H1 (cell line): ENCODE data around the gene TUG1. TPM values are rescaled to one million over a fixed set of nuclear protein-coding genes. Genes with fewer than 3 reads are reported as not detected.

Experiments
- CTCF ChIA-PET: fragments of 300-600 bp; sonication (Branson Sonifier 250); formaldehyde crosslinking; loops from one replicate; lab custom pipeline; 2021; ENCODE audit not compliant: partially characterized antibody; lab: Charles Lee
- POLR2A ChIA-PET: fragments of 300-600 bp; sonication (Branson Sonifier 250); formaldehyde crosslinking; loops from one replicate; lab custom pipeline; 2021; ENCODE audit warnings: inconsistent platforms; ENCODE audit not compliant: partially characterized antibody; lab: Charles Lee
- DNase-seq, 2 experiments: peaks; one replicate each; pipeline versions ENCODE4 v3.0.0 to v3.0.0-alpha.2; 2010 to 2022; ENCODE audit warnings: low spot score in 2 of 2, low read depth in 1 of 2, mixed read lengths in 1 of 2
- FAIRE-seq: peaks from 2 replicates; lab custom pipeline; 2011; peaks lifted over from hg19 to GRCh38; lab: Jason Lieb, UNC
- H2AFZ ChIP-seq: 2 replicates; pipeline ENCODE4 v1.8.1; 2012; ENCODE audit warnings: low read length, inconsistent platforms
- H2AK5ac ChIP-seq: 2 replicates; pipeline ENCODE4 v1.6.1; 2013; ENCODE audit warnings: low read depth, low read length
- H2BK120ac ChIP-seq: replicated peaks from 2 replicates; pipeline ENCODE3; 2013; ENCODE audit warnings: low read depth, low read length, inconsistent platforms
- H2BK12ac ChIP-seq: 2 replicates; pipeline ENCODE4 v1.6.1; 2013; ENCODE audit warnings: low read depth, low read length
- H2BK15ac ChIP-seq: 2 replicates; pipeline ENCODE4 v1.6.1; 2013; ENCODE audit warnings: low read length
- H2BK20ac ChIP-seq: 2 replicates; pipeline ENCODE4 v1.6.1; 2013; ENCODE audit warnings: low read length
- H2BK5ac ChIP-seq: 2 replicates; pipeline ENCODE4 v1.6.1; 2013; ENCODE audit warnings: low read depth, low read length
- H3K14ac ChIP-seq: 2 replicates; pipeline ENCODE4 v1.6.1; 2013; ENCODE audit warnings: inconsistent platforms; ENCODE audit not compliant: insufficient read length
- H3K18ac ChIP-seq: 2 replicates; pipeline ENCODE4 v1.6.1; 2013; ENCODE audit warnings: low read length; ENCODE audit errors: extremely low read depth
- H3K23ac ChIP-seq: 2 replicates; pipeline ENCODE4 v1.6.1; 2013; ENCODE audit warnings: inconsistent platforms; ENCODE audit not compliant: insufficient read length
- H3K23me2 ChIP-seq: 2 replicates; pipeline ENCODE4 v1.6.1; 2013; ENCODE audit warnings: low read depth, low read length
- H3K27ac ChIP-seq: 2 replicates; pipeline ENCODE4 v1.6.1; 2011; ENCODE audit warnings: low read depth, low read length, inconsistent platforms
- H3K27me3 ChIP-seq, 4 experiments: replicated peaks in 1 of 4; 1 replicate in 1 of 4; 2 replicates in 3 of 4; pipeline versions ENCODE4 v1.6.1 to v1.8.1; 2011 to 2013; ENCODE audit warnings: low read length in 3 of 4, mild to moderate bottlenecking in 3 of 4, inconsistent platforms in 2 of 4, mixed read lengths in 2 of 4, moderate library complexity in 1 of 4; ENCODE audit not compliant: control insufficient read depth in 3 of 4, insufficient read depth in 3 of 4; ENCODE audit errors: extremely low read depth in 1 of 4
- H3K36me3 ChIP-seq, 4 experiments: 2 replicates each; pipeline versions ENCODE4 v1.6.1 to v1.8.1; 2011 to 2013; ENCODE audit warnings: mild to moderate bottlenecking in 4 of 4, low read length in 3 of 4, moderate library complexity in 2 of 4, control low read depth in 1 of 4, inconsistent platforms in 1 of 4; ENCODE audit not compliant: insufficient read depth in 4 of 4, control insufficient read depth in 2 of 4
- H3K4ac ChIP-seq: replicated peaks from 2 replicates; pipeline ENCODE3; 2013; ENCODE audit warnings: low read length, low read depth, mixed read lengths, inconsistent platforms; ENCODE audit not compliant: insufficient read length
- H3K4me1 ChIP-seq, 4 experiments: replicated peaks in 1 of 4; 1 replicate in 1 of 4; 2 replicates in 3 of 4; pipeline versions ENCODE4 v1.6.1 to v1.8.1; 2011 to 2013; ENCODE audit warnings: low read length in 3 of 4, inconsistent platforms in 2 of 4, mixed read lengths in 1 of 4; ENCODE audit not compliant: insufficient read depth in 4 of 4, control insufficient read depth in 3 of 4
- H3K4me2 ChIP-seq, 2 experiments: 2 replicates each; pipeline versions ENCODE4 v1.6.1 to v1.8.1; 2011 to 2013; ENCODE audit warnings: low read depth in 2 of 2, low read length in 2 of 2, control low read depth in 1 of 2, inconsistent platforms in 1 of 2, mild to moderate bottlenecking in 1 of 2; ENCODE audit not compliant: insufficient read depth in 1 of 2
- H3K4me3 ChIP-seq, 4 experiments: fragments of 200-600, 300-600 bp in 1 of 4; sonication (generic), shearing (Covaris generic), sonication (Bioruptor Twin) in 1 of 4; 2 replicates each; pipeline versions ENCODE4 v1.5.1 to v1.8.1; 2011 to 2016; ENCODE audit warnings: low read length in 4 of 4, low read depth in 3 of 4, control low read depth in 2 of 4, inconsistent platforms in 2 of 4, mild to moderate bottlenecking in 2 of 4, mixed read lengths in 1 of 4, moderate library complexity in 1 of 4; ENCODE audit not compliant: insufficient read depth in 2 of 4; ENCODE audit errors: extremely low read depth in 1 of 4
- H3K56ac ChIP-seq: replicated peaks from 2 replicates; pipeline ENCODE3; 2013; ENCODE audit warnings: low read depth, mild to moderate bottlenecking, mixed read lengths, low read length, inconsistent platforms; ENCODE audit not compliant: insufficient read length
- H3K79me1 ChIP-seq: 2 replicates; pipeline ENCODE4 v1.6.1; 2013; ENCODE audit warnings: low read depth, low read length, control low read depth
- H3K79me2 ChIP-seq, 2 experiments: 2 replicates each; pipeline versions ENCODE4 v1.6.1 to v1.8.1; 2012 to 2013; ENCODE audit warnings: low read length in 2 of 2, mild to moderate bottlenecking in 2 of 2, inconsistent platforms in 1 of 2; ENCODE audit not compliant: insufficient read depth in 2 of 2, control insufficient read depth in 1 of 2
- H3K9ac ChIP-seq, 4 experiments: replicated peaks in 1 of 4; 1 replicate in 1 of 4; 2 replicates in 3 of 4; pipeline versions ENCODE4 v1.6.1 to v1.8.1; 2011 to 2013; ENCODE audit warnings: low read depth in 3 of 4, low read length in 3 of 4, control low read depth in 2 of 4, mild to moderate bottlenecking in 2 of 4, moderate library complexity in 2 of 4, inconsistent platforms in 1 of 4; ENCODE audit errors: extremely low read depth in 1 of 4
- H3K9me3 ChIP-seq, 2 experiments: 2 replicates each; pipeline versions ENCODE4 v1.6.1 to v1.8.1; 2012 to 2013; ENCODE audit warnings: mild to moderate bottlenecking in 2 of 2, moderate library complexity in 2 of 2, control low read depth in 1 of 2, inconsistent platforms in 1 of 2, low read depth in 1 of 2, low read length in 1 of 2, mixed read lengths in 1 of 2; ENCODE audit not compliant: insufficient read depth in 2 of 2
- H4K20me1 ChIP-seq, 2 experiments: replicated peaks in 1 of 2; 2 replicates each; pipeline versions ENCODE3 to v1.8.1; 2011 to 2013; ENCODE audit warnings: inconsistent platforms in 2 of 2, low read length in 2 of 2, mild to moderate bottlenecking in 1 of 2; ENCODE audit not compliant: insufficient read depth in 2 of 2, control insufficient read depth in 1 of 2
- H4K5ac ChIP-seq: 2 replicates; pipeline ENCODE4 v1.6.1; 2013; ENCODE audit warnings: low read length, low read depth, mixed read lengths, inconsistent platforms; ENCODE audit not compliant: insufficient read length
- H4K8ac ChIP-seq: 2 replicates; pipeline ENCODE4 v1.8.0; 2013; ENCODE audit warnings: mild to moderate bottlenecking, moderate library complexity, low read length, inconsistent platforms; ENCODE audit not compliant: insufficient read depth; ENCODE audit errors: extremely low read depth
- H4K91ac ChIP-seq: replicated peaks from 2 replicates; pipeline ENCODE3; 2013; ENCODE audit warnings: low read length, mixed read lengths, inconsistent platforms; ENCODE audit not compliant: insufficient read length
- BACH1 ChIP-seq: IDR thresholded peaks from 2 replicates; pipeline ENCODE4 v1.6.1; 2012; ENCODE audit warnings: low read length, improper control_type of control experiment
- CTCF ChIP-seq, 3 experiments: IDR thresholded peaks; 1 replicate in 2 of 3; 2 replicates in 1 of 3; pipeline versions ENCODE4 v1.5.1 to v1.6.1; 2011; ENCODE audit warnings: low read length in 3 of 3, mild to moderate bottlenecking in 3 of 3, inconsistent platforms in 2 of 3, low read depth in 1 of 3, moderate library complexity in 1 of 3; ENCODE audit not compliant: insufficient read depth in 1 of 3; ENCODE audit errors: control extremely low read depth in 1 of 3
- GTF2F1 ChIP-seq: IDR thresholded peaks from 2 replicates; pipeline ENCODE4 v1.6.1; 2012; ENCODE audit warnings: low read depth, low read length, improper control_type of control experiment, borderline replicate concordance
- NRF1 ChIP-seq: IDR thresholded peaks from 2 replicates; pipeline ENCODE4 v1.6.1; 2011; ENCODE audit warnings: mild to moderate bottlenecking, low read depth, low read length, improper control_type of control experiment
- RNF2 ChIP-seq: fragments of 200-900, 300-1000 bp; sonication (generic); IDR thresholded peaks from 2 replicates; pipeline ENCODE4 v1.7.1; 2016; ENCODE audit warnings: borderline replicate concordance, low read depth, mild to moderate bottlenecking, antibody characterized with exemption, low read length; ENCODE audit not compliant: poor library complexity, severe bottlenecking; ENCODE audit errors: missing control alignments
- SIRT6 ChIP-seq: IDR thresholded peaks from one replicate; pipeline ENCODE4 v1.7.1; 2012; ENCODE audit warnings: low read length, inconsistent platforms
- SRF ChIP-seq: IDR thresholded peaks from 2 replicates; pipeline ENCODE4 v1.6.1; 2011; ENCODE audit warnings: mild to moderate bottlenecking, low read depth, low read length, moderate library complexity
- SUZ12 ChIP-seq: fragments of 200-600 bp; sonication (generic); IDR thresholded peaks from 2 replicates; pipeline ENCODE4 v1.6.1; 2012; ENCODE audit warnings: mild to moderate bottlenecking, inconsistent platforms, low read length, moderate library complexity, mixed read lengths
- USF2 ChIP-seq: IDR thresholded peaks from 2 replicates; pipeline ENCODE4 v1.6.1; 2011; ENCODE audit warnings: low read length, improper control_type of control experiment
- WGBS, 2 experiments: shearing (Covaris generic) in 1 of 2; methylation state at CpG; one replicate each; pipeline versions ENCODE4 v1.1.6 to v1.1.7; 2013 to 2015; ENCODE audit warnings: low lambda C conversion rate in 2 of 2, mixed read lengths in 2 of 2, inconsistent platforms in 1 of 2, low coverage in 1 of 2, missing lambda C conversion rate in 1 of 2; ENCODE audit not compliant: insufficient replicate concordance in 2 of 2, insufficient coverage in 1 of 2, insufficient read length in 1 of 2; ENCODE audit errors: extremely low coverage in 1 of 2, missing lambda C conversion rate in 1 of 2; 5-methylcytosine and 5-hydroxymethylcytosine counted together
- polyA plus RNA-seq, 7 experiments: library from polyadenylated mRNA; depleted of rRNA in 3 of 7; stranded (reverse) in 5 of 7; unstranded in 2 of 7; fragments of >200 nt in 5 of 7; fragments of 200-250 nt in 2 of 7; gene quantifications; 1 replicate in 5 of 7; 2 replicates in 1 of 7; 4 replicates in 1 of 7; pipeline versions ENCODE4 v1.2.1 to v1.2.3, GENCODE V29; 2011 to 2013; ENCODE audit warnings: missing spikeins in 2 of 7, mixed read lengths in 2 of 7
- total RNA-seq: library from RNA; stranded (reverse); fragmentation: NEBNext Ultra II Directional; extraction: Animal tissue kit (Norgen Biotek cat#: 25700); gene quantifications from 2 replicates; pipeline ENCODE4 v1.2.1, GENCODE V29; 2021

TUG1 gene
- total and polyA plus RNA-seq, 2 of the 8 experiments (the other 6 are each of a cell fraction or from before 2014, with no cell fraction given), result 119 to 129 TPM

- DNase-seq, result no peak
- Histone ChIP-seq H3K9me3 (no peaks in the 10 kb centered on the region), H4K5ac (no peak overlapping the region), H4K8ac (no peak overlapping the region; the same call in 1 of the 2 replicates), H3K9ac (no peak overlapping the region), H2BK15ac (no peak overlapping the region), H3K4me1 (no peaks in the 10 kb centered on the region), H3K79me2 (no peaks in the 10 kb centered on the region), H3K4ac (no peak overlapping the region), H3K27me3 (no peaks in the 10 kb centered on the region), H3K4me2 (no peak overlapping the region), H3K36me3 (peaks cover 69 to 95% (median 89%) of the 10 kb centered on the region in 4 experiments), H3K56ac (no peak overlapping the region), H2BK12ac (no peak overlapping the region), H2BK20ac (no peak overlapping the region), H4K91ac (no peak overlapping the region), H2BK120ac (no peak overlapping the region), H3K23me2 (no peaks in the 10 kb centered on the region), H2BK5ac (no peak overlapping the region), H3K14ac (no peak overlapping the region), H3K27ac (no peak overlapping the region), H4K20me1 (peaks cover 4 to 25% of the 10 kb centered on the region in 2 experiments), H2AK5ac (no peak overlapping the region), H3K23ac (no peak overlapping the region), H3K79me1 (peaks cover 4% of the 10 kb centered on the region; the same call in 1 of the 2 replicates), H3K4me3 (no peak overlapping the region), H3K18ac (no peak overlapping the region), H2AFZ (no peak overlapping the region)
- no peak for FAIRE-seq
- WGBS, 2 experiments, result 85% methylated on average over 3 of the region's 8 CpGs; no CpG with 5 or more reads in 1 of the 2 experiments
- CTCF ChIA-PET, result interaction anchor here (0.6 to 1.4 kb wide), 5 partner anchors 10 to 163 kb away, joined by 3 to 4 read pairs (median 3); no protein-coding TSS in a partner anchor
- POLR2A ChIA-PET, result interaction anchor here (1.2 to 1.4 kb wide), 2 partner anchors 10 to 13 kb away, joined by 3 to 6 read pairs; no protein-coding TSS in a partner anchor
- no peak for TF ChIP-seq SUZ12
- no peak for TF ChIP-seq CTCF (IDR thresholded peaks at IDR 0.05; ENCODE audit: control extremely low read depth in 1 of 3, insufficient read depth in 1 of 3, low read depth in 1 of 3, low read length in 3 of 3)
- no peak for TF ChIP-seq SIRT6
- no peak for TF ChIP-seq USF2
- TF ChIP-seq BACH1, result no peak
- no peak for TF ChIP-seq SRF
- no peak for TF ChIP-seq NRF1
- TF ChIP-seq RNF2, result no peak
- TF ChIP-seq GTF2F1, result no peak
These were observed 35.0 kb upstream of the TUG1 start for GRCh38 chr22:30934053-30934452.
